Osteocyte (in vitro differentiated cells): ENCODE results near the gene PTPRD. TPM values are rescaled to one million over a fixed set of nuclear protein-coding genes. Genes with fewer than 3 reads are reported as not detected.

Source experiments
- DNase-seq: peaks from one replicate; pipeline ENCODE4 v3.0.0; 2021; ENCODE audit warnings: mixed read lengths; ENCODE audit not compliant: unreplicated experiment; ENCODE audit errors: extremely low spot score
- H3K27ac Mint-ChIP-seq: one replicate; pipeline ENCODE4 v1.8.0; 2021; ENCODE audit warnings: mild to moderate bottlenecking, mixed read lengths; ENCODE audit not compliant: unreplicated experiment
- H3K27me3 Mint-ChIP-seq: one replicate; pipeline ENCODE4 v1.8.0; 2021; ENCODE audit warnings: mixed read lengths; ENCODE audit not compliant: unreplicated experiment
- H3K36me3 Mint-ChIP-seq: one replicate; pipeline ENCODE4 v1.8.0; 2021; ENCODE audit warnings: mixed read lengths; ENCODE audit not compliant: unreplicated experiment
- H3K4me1 Mint-ChIP-seq: one replicate; pipeline ENCODE4 v1.8.0; 2021; ENCODE audit warnings: mixed read lengths; ENCODE audit not compliant: unreplicated experiment
- H3K4me3 Mint-ChIP-seq: one replicate; pipeline ENCODE4 v1.8.0; 2021; ENCODE audit warnings: mild to moderate bottlenecking, moderate library complexity, mixed read lengths; ENCODE audit not compliant: unreplicated experiment
- H3K9me3 Mint-ChIP-seq: one replicate; pipeline ENCODE4 v1.8.0; 2021; ENCODE audit warnings: mixed read lengths; ENCODE audit not compliant: unreplicated experiment
- total RNA-seq: library from RNA; stranded (reverse); gene quantifications from 2 replicates; pipeline ENCODE4 v1.2.1, GENCODE V29; 2021
- TF ChIP-seq, protein P1 (sequence below): fragments of 200-600 bp; sonication (generic); IDR thresholded peaks from 2 replicates; pipeline ENCODE4 v1.5.0; 2021; ENCODE audit warnings: antibody characterized with exemption, mild to moderate bottlenecking, moderate library complexity

Gene PTPRD
- total RNA-seq, 1 donor from 2014 or later: 5.4 TPM

DNA sequence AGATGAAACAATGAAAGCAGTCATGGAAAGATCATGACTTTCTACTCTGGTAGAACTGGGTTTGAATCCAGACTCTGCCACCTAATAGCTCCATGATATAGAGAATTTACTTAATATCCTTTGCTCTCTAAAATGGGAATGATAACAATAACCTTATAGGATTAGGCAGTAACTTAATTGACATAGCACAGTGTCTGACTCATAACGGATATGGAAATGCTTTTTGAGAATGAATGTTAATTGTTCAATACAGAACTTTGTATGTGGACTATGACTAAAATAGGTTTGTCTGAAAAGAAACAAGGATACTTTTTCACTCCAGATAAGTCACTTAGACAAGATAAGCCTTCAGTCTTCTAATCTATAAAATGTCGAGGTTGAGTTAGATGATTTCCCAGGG, 330.7 kb downstream of the PTPRD start:
- Mint-ChIP-seq H3K9me3 (no peaks in the 10 kb centered on the region), H3K4me1 (no peaks in the 10 kb centered on the region), H3K36me3 (no peaks in the 10 kb centered on the region), H3K4me3 (no peak overlapping the region), H3K27ac (no peak overlapping the region), H3K27me3 (no peaks in the 10 kb centered on the region)
- DNase-seq: no peak
- TF ChIP-seq, protein P1, sequence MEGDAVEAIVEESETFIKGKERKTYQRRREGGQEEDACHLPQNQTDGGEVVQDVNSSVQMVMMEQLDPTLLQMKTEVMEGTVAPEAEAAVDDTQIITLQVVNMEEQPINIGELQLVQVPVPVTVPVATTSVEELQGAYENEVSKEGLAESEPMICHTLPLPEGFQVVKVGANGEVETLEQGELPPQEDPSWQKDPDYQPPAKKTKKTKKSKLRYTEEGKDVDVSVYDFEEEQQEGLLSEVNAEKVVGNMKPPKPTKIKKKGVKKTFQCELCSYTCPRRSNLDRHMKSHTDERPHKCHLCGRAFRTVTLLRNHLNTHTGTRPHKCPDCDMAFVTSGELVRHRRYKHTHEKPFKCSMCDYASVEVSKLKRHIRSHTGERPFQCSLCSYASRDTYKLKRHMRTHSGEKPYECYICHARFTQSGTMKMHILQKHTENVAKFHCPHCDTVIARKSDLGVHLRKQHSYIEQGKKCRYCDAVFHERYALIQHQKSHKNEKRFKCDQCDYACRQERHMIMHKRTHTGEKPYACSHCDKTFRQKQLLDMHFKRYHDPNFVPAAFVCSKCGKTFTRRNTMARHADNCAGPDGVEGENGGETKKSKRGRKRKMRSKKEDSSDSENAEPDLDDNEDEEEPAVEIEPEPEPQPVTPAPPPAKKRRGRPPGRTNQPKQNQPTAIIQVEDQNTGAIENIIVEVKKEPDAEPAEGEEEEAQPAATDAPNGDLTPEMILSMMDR: no peak

DNA sequence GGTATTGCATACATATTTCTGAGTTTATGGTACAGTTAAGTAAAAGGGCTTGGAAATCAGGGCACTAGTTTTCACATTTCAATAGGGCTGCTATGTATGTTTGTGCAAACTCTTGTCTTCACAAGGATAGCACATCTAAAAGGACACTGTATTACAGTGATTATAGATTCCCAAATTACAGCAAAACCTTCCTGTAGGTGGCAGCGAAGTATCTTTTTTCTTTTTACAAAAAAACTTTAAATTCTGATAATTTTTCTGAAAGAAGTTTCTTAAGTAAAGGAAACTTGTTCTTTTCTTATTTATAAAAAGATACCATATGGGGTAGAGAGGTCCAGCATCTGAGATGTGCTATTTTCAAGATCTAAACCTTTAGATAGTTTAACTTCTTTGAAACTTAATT, 337.8 kb downstream of the PTPRD start:
- Mint-ChIP-seq H3K27me3 (no peaks in the 10 kb centered on the region), H3K27ac (no peak overlapping the region), H3K36me3 (no peaks in the 10 kb centered on the region), H3K4me3 (no peak overlapping the region), H3K4me1 (no peaks in the 10 kb centered on the region), H3K9me3 (no peaks in the 10 kb centered on the region)
- TF ChIP-seq, protein P1: peak; percentile 33
- no peak for DNase-seq

DNA sequence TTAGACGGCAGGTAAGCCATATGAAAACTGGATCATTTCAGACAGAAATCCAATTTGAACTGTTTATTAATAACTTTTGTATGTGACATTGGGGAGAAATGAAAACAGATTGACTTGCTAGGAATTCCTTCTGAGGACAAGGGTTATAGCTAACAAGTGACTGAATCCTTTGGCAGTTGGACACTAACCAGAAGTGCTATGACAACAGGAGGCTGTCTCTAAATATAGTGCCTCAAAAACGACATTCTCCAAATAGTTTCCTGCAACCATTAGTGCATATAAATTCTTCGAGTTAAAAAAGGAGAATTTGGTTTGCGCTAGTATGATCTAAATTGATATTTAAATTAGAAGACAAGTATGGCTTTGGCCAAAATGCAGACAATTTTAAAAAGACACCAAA, 338.6 kb downstream of the PTPRD start:
- TF ChIP-seq, protein P1: no peak
- Mint-ChIP-seq H3K36me3 (no peaks in the 10 kb centered on the region), H3K27me3 (no peaks in the 10 kb centered on the region), H3K27ac (no peak overlapping the region), H3K4me3 (no peak overlapping the region), H3K9me3 (no peaks in the 10 kb centered on the region), H3K4me1 (no peaks in the 10 kb centered on the region)
- DNase-seq: no peak

GRCh38 chr9:10272830-10273229, 340.0 kb downstream of the PTPRD start:
- Mint-ChIP-seq H3K27me3 (no peaks in the 10 kb centered on the region), H3K4me1 (no peaks in the 10 kb centered on the region), H3K36me3 (no peaks in the 10 kb centered on the region), H3K9me3 (no peaks in the 10 kb centered on the region), H3K27ac (no peak overlapping the region), H3K4me3 (no peak overlapping the region)
- TF ChIP-seq, protein P1: no peak
- no peak for DNase-seq

- Mint-ChIP-seq H3K9me3 (no peaks in the 10 kb centered on the region), H3K36me3 (no peaks in the 10 kb centered on the region), H3K4me1 (no peaks in the 10 kb centered on the region), H3K27ac (no peak overlapping the region), H3K27me3 (no peaks in the 10 kb centered on the region), H3K4me3 (no peak overlapping the region)
- DNase-seq: no peak
- TF ChIP-seq, protein P1: peak; percentile 40
Measured at GRCh38 chr9:10268531-10269485, 344.0 kb downstream of the PTPRD start.
